LNCaP clone FGC (cell line): ENCODE data around the gene ZBED2.

Experiments used
- DNase-seq: peaks from one replicate; pipeline ENCODE4 v3.0.0-alpha.2; 2011; ENCODE audit warnings: low read depth
- H3K4me3 ChIP-seq: 2 replicates; pipeline ENCODE4 v1.5.1; 2011; ENCODE audit warnings: mild to moderate bottlenecking, low read depth, low read length, control low read depth
- CTCF ChIP-seq: IDR thresholded peaks from 2 replicates; pipeline ENCODE4 v1.5.1; 2012; ENCODE audit warnings: mild to moderate bottlenecking; ENCODE audit not compliant: control insufficient read depth, insufficient read depth; ENCODE audit errors: extremely low read depth

The ZBED2 gene

GRCh38 chr3:111619833-111620232 lies 24.7 kb upstream of the ZBED2 start:
- DNase-seq = no peak
- no peak for TF ChIP-seq CTCF
- H3K4me3 ChIP-seq = no peak overlapping the region

GRCh38 chr3:111618945-111619344 lies 23.8 kb upstream of the ZBED2 start:
- no peak for DNase-seq
- H3K4me3 ChIP-seq = no peak overlapping the region
- no peak for TF ChIP-seq CTCF

- H3K4me3 ChIP-seq = no peak overlapping the region
- DNase-seq = no peak
- TF ChIP-seq CTCF = no peak
Measured at GRCh38 chr3:111617912-111618601, 22.9 kb upstream of the ZBED2 start.

GRCh38 chr3:111617406-111617805 lies 22.3 kb upstream of the ZBED2 start:
- no peak for DNase-seq
- no peak overlapping the region for H3K4me3 ChIP-seq
- TF ChIP-seq CTCF = no peak

GRCh38 chr3:111616417-111617105 lies 21.4 kb upstream of the ZBED2 start:
- peak; percentile 23; the same call in 1 of the 2 replicates for TF ChIP-seq CTCF
- H3K4me3 ChIP-seq = no peak overlapping the region
- no peak for DNase-seq

GRCh38 chr3:111615880-111616279 lies 20.7 kb upstream of the ZBED2 start:
- TF ChIP-seq CTCF = no peak

More at GRCh38 chr3:111615880-111616279, 20.7 kb upstream of the ZBED2 start:
- no peak for DNase-seq
- no peak overlapping the region for H3K4me3 ChIP-seq
